ENCODE results near the gene CITED1. TPM values are rescaled to one million over a fixed set of nuclear protein-coding genes. Genes with fewer than 3 reads are reported as not detected.

CITED1 gene
- total and polyA plus RNA-seq, 8 donors: 0.39 to 3.8 (median 0.61) TPM; not detected in 1

DNA sequence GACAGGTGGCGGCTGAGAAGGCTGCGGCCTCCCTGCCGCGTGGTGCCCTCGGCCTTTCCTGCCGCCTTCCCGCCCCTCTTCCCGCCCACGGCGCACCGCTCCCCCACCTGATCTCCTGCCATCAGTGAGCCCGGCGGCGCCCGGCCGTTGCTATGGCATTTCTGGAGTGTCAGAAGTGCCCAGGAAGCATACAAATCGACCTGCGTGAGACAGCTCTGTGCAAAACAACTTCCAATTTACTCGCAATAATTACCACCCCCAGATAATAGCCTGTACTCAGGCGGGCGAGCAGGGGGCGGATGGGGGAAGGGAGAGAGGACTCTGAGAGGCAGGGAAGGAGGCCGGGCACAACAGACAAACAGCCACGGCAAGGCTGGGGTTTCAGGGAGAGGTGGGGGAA is 50.3 kb downstream of the CITED1 start:
- Histone ChIP-seq H3K9me3 (no peaks in the 10 kb centered on the region), H3K36me3 (no peaks in the 10 kb centered on the region), H3K27me3 (peaks cover 12 to 20% of the 10 kb centered on the region in 2 donors), H3K4me3 (no peak overlapping the region), H3K27ac (no peak overlapping the region), H3K4me1 (no peaks in the 10 kb centered on the region)
- DNase-seq: peak in 3 of 4 donors; percentile 43 to 79 (median 46)
- TF ChIP-seq CTCF (IDR thresholded peaks at IDR 0.05): no peak
- intact Hi-C loops (cut with DNase I): no loop called here
- peak; percentile 84 for ATAC-seq

- Histone ChIP-seq H3K36me3 (no peaks in the 10 kb centered on the region), H3K4me3 (no peak overlapping the region), H3K4me1 (no peaks in the 10 kb centered on the region), H3K27me3 (peaks cover 12 to 20% of the 10 kb centered on the region in 2 donors), H3K9me3 (no peaks in the 10 kb centered on the region), H3K27ac (no peak overlapping the region)
- TF ChIP-seq CTCF (IDR thresholded peaks at IDR 0.05): no peak
- DNase-seq (no peak), ATAC-seq (no peak)
- intact Hi-C loops (cut with DNase I): no loop called here
Measured at GRCh38 chrX:72254816-72255215, 50.9 kb downstream of the CITED1 start.

DNA sequence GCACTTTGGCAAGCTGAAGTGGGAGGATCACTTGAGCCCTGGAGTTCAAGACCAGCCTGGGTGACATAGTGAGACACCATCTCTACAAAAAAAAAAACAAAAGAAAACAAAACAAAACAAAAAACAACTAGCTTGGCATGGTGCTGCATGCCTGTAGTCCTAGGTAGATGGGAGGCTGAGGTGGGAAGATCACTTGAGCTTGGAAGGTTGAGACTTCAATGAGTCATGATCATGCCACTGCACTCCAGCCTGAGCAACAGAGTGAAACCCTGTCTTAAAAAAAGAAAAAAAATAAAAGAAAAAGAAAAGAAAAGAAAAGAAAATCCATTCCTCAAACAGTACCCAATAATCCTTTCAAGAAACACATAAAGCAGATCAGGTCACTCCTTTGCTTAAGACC is 52.0 kb downstream of the CITED1 start:
- TF ChIP-seq CTCF (IDR thresholded peaks at IDR 0.05): no peak
- H3K27ac ChIP-seq: no peak overlapping the region
- H3K4me1 ChIP-seq: no peaks in the 10 kb centered on the region
- peaks cover 12 to 20% of the 10 kb centered on the region in 2 donors for H3K27me3 ChIP-seq
- intact Hi-C loops (cut with DNase I): no loop called here
- no peaks in the 10 kb centered on the region for H3K9me3 ChIP-seq
- DNase-seq (no peak), ATAC-seq (no peak)
- no peaks in the 10 kb centered on the region for H3K36me3 ChIP-seq
- H3K4me3 ChIP-seq: no peak overlapping the region

Other genes starting within 250 kb of the CITED1 start
- 10 to 100 TPM; 10.6 to 13.3 TPM for gene RTL5, start 174.0 kb downstream of the CITED1 start, total RNA-seq
- gene RTL5, start 174.0 kb downstream of the CITED1 start, polyA plus RNA-seq (ENCODE audit: insufficient read length in 6 of 6): 10 to 100 TPM; 21.7 to 29.8 (median 25.6) TPM
- gene PIN4, start 124.2 kb downstream of the CITED1 start, total RNA-seq: 1 to 10 TPM; 7.6 to 9.0 TPM
- gene PIN4, start 124.2 kb downstream of the CITED1 start, polyA plus RNA-seq (ENCODE audit: insufficient read length in 6 of 6): 10 to 100 TPM; 28.2 to 43.3 (median 39.0) TPM
- gene ERCC6L, start 66.9 kb downstream of the CITED1 start, total RNA-seq: 1 to 10 TPM; 1.1 to 1.5 TPM
- 1 to 10 TPM; 3.2 to 6.8 (median 3.9) TPM for gene ERCC6L, start 66.9 kb downstream of the CITED1 start, polyA plus RNA-seq (ENCODE audit: insufficient read length in 6 of 6)
- gene RPS4X, start 28.7 kb downstream of the CITED1 start, total RNA-seq: 1,000 to 10,000 TPM in 1 of 2 donors, 100 to 1,000 TPM in 1; 576 to 1,027 TPM
- 1,000 to 10,000 TPM; 1,671 to 2,967 (median 2,194) TPM for gene RPS4X, start 28.7 kb downstream of the CITED1 start, polyA plus RNA-seq (ENCODE audit: insufficient read length in 6 of 6)